ENCODE data around the gene NLRX1.

DNA sequence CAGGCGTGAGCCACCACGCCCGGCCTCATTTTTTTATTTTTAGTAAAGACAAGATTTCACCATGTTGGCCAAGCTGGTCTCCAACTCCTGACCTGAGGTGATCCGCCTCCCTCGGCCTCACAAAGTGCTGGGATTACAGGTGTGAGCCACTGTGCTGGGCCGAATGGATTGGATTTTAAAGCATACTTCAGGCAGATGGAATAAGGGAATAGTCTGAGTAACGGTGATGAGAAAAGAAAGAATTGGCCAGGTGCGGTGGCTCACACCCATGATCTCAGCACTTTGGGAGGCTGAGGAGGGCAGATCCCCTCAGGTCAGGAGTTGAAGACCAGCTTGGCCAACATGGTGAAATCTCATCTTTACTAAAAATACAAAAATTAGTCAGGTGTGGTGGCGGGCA, 35.5 kb downstream of the NLRX1 start:
- TF ChIP-seq EZH2phosphoT487 (IDR thresholded peaks at IDR 0.05; ENCODE audit: insufficient read depth, low read depth) (no peak), EZH2 (IDR thresholded peaks at IDR 0.05; ENCODE audit: insufficient read depth, poor library complexity, severe bottlenecking) (no peak)
